HG03521 (cell line): ENCODE measurements around the gene GLYATL2.

Source experiments
- ATAC-seq: cut with Tn5 transposase; IDR thresholded peaks from one replicate; pipeline ENCODE4 v1.9.1; 2021; ENCODE audit warnings: mild to moderate bottlenecking, moderate library complexity; ENCODE audit not compliant: unreplicated experiment

GLYATL2 gene

DNA sequence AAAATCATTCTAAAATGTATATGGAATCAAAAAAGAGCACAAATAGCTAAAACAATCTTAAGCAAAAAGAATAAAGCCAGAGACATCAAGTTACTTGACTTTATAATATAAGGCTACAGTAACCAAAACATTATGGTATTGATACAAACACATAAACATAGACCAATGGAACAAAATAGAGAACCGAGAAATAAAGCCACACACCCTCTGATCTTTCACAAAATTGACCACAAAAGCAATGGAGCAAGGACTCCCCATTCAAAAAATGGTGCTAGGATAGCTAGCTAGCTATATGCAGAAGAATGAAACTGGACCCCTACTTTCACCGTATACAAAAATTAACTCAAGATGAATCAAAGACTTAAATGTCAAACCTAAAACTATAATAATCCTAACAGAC is 43.2 kb downstream of the GLYATL2 start:
- no peak for ATAC-seq

DNA sequence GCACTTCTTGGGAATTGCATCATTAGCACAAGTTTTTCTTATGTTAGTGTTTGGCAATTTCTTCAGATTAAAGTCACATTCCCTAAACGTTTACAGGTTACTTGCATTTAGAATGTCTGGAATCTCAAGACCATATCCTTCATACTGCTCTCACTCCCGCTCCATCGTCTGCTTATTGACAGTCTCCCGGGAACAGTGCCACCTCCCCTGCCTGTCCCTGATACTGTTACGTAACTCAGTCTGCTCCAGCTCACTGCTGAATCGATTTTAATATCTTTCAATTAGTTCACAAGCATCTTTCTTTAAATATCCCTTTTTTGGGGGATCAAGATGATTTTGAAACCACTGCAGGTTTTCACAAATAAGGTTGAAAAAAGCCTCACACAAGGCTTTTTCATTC is 48.2 kb downstream of the GLYATL2 start:
- ATAC-seq: no peak

DNA sequence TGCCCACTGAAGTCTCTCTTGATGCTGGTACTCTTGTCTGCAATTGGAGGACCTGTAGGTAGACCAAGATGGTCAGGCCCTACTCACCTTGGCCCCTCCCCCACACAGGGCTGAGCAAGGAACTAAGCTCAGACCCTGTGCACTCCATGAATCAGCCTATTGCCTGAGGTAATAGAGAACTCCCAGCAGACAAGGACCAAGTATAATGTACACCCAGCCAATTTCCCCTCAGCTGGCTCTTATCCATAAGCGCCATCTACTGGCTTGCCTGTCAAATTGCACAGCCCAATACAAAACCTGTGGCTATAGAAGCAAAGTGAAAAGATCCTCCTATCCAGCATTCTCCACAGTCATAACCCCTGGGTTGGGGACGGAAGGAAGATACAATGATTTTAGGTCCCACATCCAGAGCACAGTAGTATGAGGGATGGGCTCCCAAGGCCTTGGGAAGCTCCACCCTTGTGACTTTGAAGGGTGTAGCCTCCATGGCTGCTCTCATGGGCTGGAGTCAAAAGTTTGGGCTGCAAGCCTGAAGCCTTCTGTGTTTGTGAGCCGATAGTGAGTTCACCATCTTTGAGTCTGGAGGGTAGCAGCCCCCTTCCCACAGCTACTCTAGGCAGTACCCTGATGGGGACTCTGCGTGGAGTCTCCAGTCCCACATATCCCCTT is 56.0 kb downstream of the GLYATL2 start:
- ATAC-seq: peak; percentile 87

GRCh38 chr11:58787903-58788302 is 56.6 kb downstream of the GLYATL2 start:
- ATAC-seq: no peak

DNA sequence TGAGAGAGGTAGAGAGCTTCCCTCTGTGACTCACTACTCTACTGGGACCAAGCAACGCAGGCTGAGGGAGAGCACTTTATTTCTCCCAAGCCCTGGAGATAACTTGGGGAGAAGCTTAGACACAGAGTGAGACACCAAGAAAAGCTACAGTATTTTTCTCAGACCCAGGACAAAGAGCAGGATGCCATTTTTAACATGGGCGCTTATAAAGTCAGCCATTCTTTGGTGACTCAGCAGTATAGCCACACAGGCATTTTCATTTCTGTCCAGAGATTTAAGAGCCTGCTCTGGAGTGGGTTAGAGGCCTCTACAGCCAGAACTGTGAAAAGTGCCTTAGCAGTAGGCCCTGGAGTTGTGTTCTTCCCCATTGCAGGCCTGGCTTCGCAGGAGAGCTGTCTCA is 57.8 kb downstream of the GLYATL2 start:
- ATAC-seq: no peak

- no peak for ATAC-seq
Observed at GRCh38 chr11:58784995-58785394, 59.5 kb downstream of the GLYATL2 start.
